K562 (cell line): ENCODE data around the gene ANP32B. TPM values are rescaled to one million over a fixed set of nuclear protein-coding genes. Genes with fewer than 3 reads are reported as not detected.

Experiments used
- BCOR ChIP-seq: fragments of 450-650 bp; IDR thresholded peaks from 2 replicates; pipeline ENCODE4 v1.6.1; 2016
- DPF2 ChIP-seq: fragments of 450-650 bp; IDR thresholded peaks from 2 replicates; pipeline ENCODE4 v1.6.1; 2016
- EHMT2 ChIP-seq: fragments of 450-650 bp; IDR thresholded peaks from 2 replicates; pipeline ENCODE4 v1.6.1; 2018; ENCODE audit warnings: antibody characterized with exemption
- HDAC1 ChIP-seq, 2 experiments: fragments of 450-650 bp; IDR thresholded peaks; 2 replicates each; pipeline ENCODE4 v1.6.1; 2016 to 2017; ENCODE audit warnings: inconsistent platforms in 1 of 2, mild to moderate bottlenecking in 1 of 2, moderate library complexity in 1 of 2
- HOMEZ ChIP-seq: fragments of 250-450 bp; sonication (Bioruptor Pico); IDR thresholded peaks from 2 replicates; pipeline ENCODE4 v1.4.0; 2020; ENCODE audit warnings: mild to moderate bottlenecking, moderate library complexity
- IRF1 ChIP-seq: sonication (generic); formaldehyde crosslinking; IDR thresholded peaks from 2 replicates; pipeline ENCODE4 v1.8.0; 2022; ENCODE audit warnings: missing genetic modification reagents, mild to moderate bottlenecking, borderline replicate concordance
- IRF2 ChIP-seq: sonication (generic); formaldehyde crosslinking; IDR thresholded peaks from 2 replicates; pipeline ENCODE4 v1.8.1; 2022; ENCODE audit warnings: mild to moderate bottlenecking, missing genetic modification reagents
- JUN ChIP-seq, 2 experiments: sonication (generic) in 1 of 2; formaldehyde crosslinking in 1 of 2; IDR thresholded peaks; 2 replicates each; pipeline versions ENCODE4 v1.6.1 to v1.8.0; 2012 to 2022; ENCODE audit warnings: borderline replicate concordance in 2 of 2, mild to moderate bottlenecking in 2 of 2, improper control_type of control experiment in 1 of 2, low read depth in 1 of 2, low read length in 1 of 2, missing genetic modification reagents in 1 of 2
- MEIS2 ChIP-seq: fragments of 450-650 bp; IDR thresholded peaks from 2 replicates; pipeline ENCODE4 v1.6.1; 2014; ENCODE audit warnings: mild to moderate bottlenecking; ENCODE audit not compliant: partially characterized antibody
- MNT ChIP-seq, 2 experiments: fragments of 450-650 bp; conservative IDR thresholded peaks; 2 replicates each; pipeline ENCODE4 v1.6.1; 2017; ENCODE audit warnings: mild to moderate bottlenecking in 2 of 2, moderate library complexity in 2 of 2
- MTA3 ChIP-seq: fragments of 450-650 bp; formaldehyde crosslinking; IDR thresholded peaks from 2 replicates; pipeline ENCODE4 v1.6.1; 2017; ENCODE audit warnings: mild to moderate bottlenecking, borderline replicate concordance
- MYC ChIP-seq, 2 experiments: fragments of 250-450 bp in 1 of 2; sonication (Bioruptor Pico) in 1 of 2; IDR thresholded peaks; 2 replicates each; pipeline versions ENCODE4 v1.5.1 to v1.6.1; 2012 to 2021; ENCODE audit warnings: low read depth in 2 of 2, borderline replicate concordance in 1 of 2, improper control_type of control experiment in 1 of 2, low read length in 1 of 2, mild to moderate bottlenecking in 1 of 2, moderate library complexity in 1 of 2
- NELFE ChIP-seq: IDR thresholded peaks from 2 replicates; pipeline ENCODE4 v1.6.1; 2011; ENCODE audit warnings: mild to moderate bottlenecking; ENCODE audit not compliant: insufficient read depth, insufficient read length
- NFIC ChIP-seq: fragments of 450-650 bp; IDR thresholded peaks from 2 replicates; pipeline ENCODE4 v1.6.1; 2017; ENCODE audit warnings: mild to moderate bottlenecking, inconsistent platforms
- NFRKB ChIP-seq: fragments of 450-650 bp; IDR thresholded peaks from 2 replicates; pipeline ENCODE4 v1.6.1; 2016; ENCODE audit warnings: low read depth
- POLR2AphosphoS5 ChIP-seq: IDR thresholded peaks from 2 replicates; pipeline ENCODE4 v1.6.1; 2011; ENCODE audit warnings: mild to moderate bottlenecking, low read depth, low read length, moderate library complexity; ENCODE audit not compliant: control insufficient read depth, insufficient read depth
- POLR3G ChIP-seq: IDR thresholded peaks from 2 replicates; pipeline ENCODE4 v1.6.1; 2011; ENCODE audit not compliant: insufficient read length, insufficient replicate concordance; ENCODE audit errors: extremely low read depth
- SMARCE1 ChIP-seq: fragments of 450-650 bp; IDR thresholded peaks from 2 replicates; pipeline ENCODE4 v1.7.1; 2016; ENCODE audit warnings: mild to moderate bottlenecking
- TARDBP ChIP-seq: fragments of 450-650 bp; IDR thresholded peaks from 2 replicates; pipeline ENCODE4 v1.6.1; 2016
- THRB ChIP-seq: fragments of 450-650 bp; formaldehyde crosslinking; conservative IDR thresholded peaks from 2 replicates; pipeline ENCODE4 v1.4.0; 2022; ENCODE audit warnings: mild to moderate bottlenecking, missing genetic modification characterization
- ZEB2 ChIP-seq: fragments of 450-650 bp; IDR thresholded peaks from 2 replicates; pipeline ENCODE4 v1.6.1; 2016
- ZNF408 ChIP-seq: fragments of 250-450 bp; sonication (Bioruptor Pico); IDR thresholded peaks from 2 replicates; pipeline ENCODE4 v1.4.0; 2020; ENCODE audit warnings: low read depth, mild to moderate bottlenecking, moderate library complexity
- polyA plus RNA-seq, 8 experiments: library from polyadenylated mRNA; depleted of rRNA in 4 of 8; stranded (reverse) in 5 of 8; unstranded in 3 of 8; fragments of >200 nt; fragmentation: Nextera tagmentation in 2 of 8; fragmentation: Illumina TruSeq in 1 of 8; extraction: Ambion mirVana in 2 of 8; extraction: Trizol in 1 of 8; gene quantifications; 2 replicates each; pipeline versions ENCODE4 v1.2.1 to v1.2.3, GENCODE V29; 2011 to 2014; ENCODE audit warnings: inconsistent platforms in 1 of 8, missing spikeins in 1 of 8
- total RNA-seq, 7 experiments: library from RNA; depleted of rRNA in 6 of 7; stranded (reverse); fragments of >200 nt in 6 of 7; fragmentation: Illumina TruSeq in 2 of 7; extraction: Trizol in 2 of 7; gene quantifications; 2 replicates each; pipeline versions ENCODE4 v1.2.1 to v1.2.3, GENCODE V29; 2011 to 2021; ENCODE audit warnings: low replicate concordance in 1 of 7

The ANP32B gene
- total and polyA plus RNA-seq, 9 of the 15 experiments (the other 6 are each of a cell fraction or from before 2014, with no cell fraction given), result 68.9 to 815 (median 141) TPM

- TF ChIP-seq MEIS2, result peak; percentile 36
- peak; percentile 79 to 87 for TF ChIP-seq MNT (conservative IDR thresholded peaks at IDR 0.05)
- no peak for TF ChIP-seq IRF1 (CRISPR knock-in tag)
- 0 out of 2 replicates have a peak, but pooled peaks have one; percentile 29 for TF ChIP-seq DPF2
- TF ChIP-seq THRB (CRISPR knock-in tag), result no peak
- TF ChIP-seq NFRKB, result peak; percentile 90
- no peak for TF ChIP-seq HOMEZ (CRISPR knock-in tag)
- peak; percentile 98 for TF ChIP-seq MYC (IDR thresholded peaks at IDR 0.05; ENCODE audit: low read depth, low read length)
- TF ChIP-seq MYC (CRISPR knock-in tag; IDR thresholded peaks at IDR 0.05; ENCODE audit: borderline replicate concordance, low read depth), result no peak; the same call in 1 of the 2 replicates
- TF ChIP-seq TARDBP, result no peak
- no peak for TF ChIP-seq IRF2 (CRISPR knock-in tag)
- no peak for TF ChIP-seq ZNF408 (CRISPR knock-in tag)
- TF ChIP-seq NELFE, result no peak
- TF ChIP-seq POLR2AphosphoS5, result peak; percentile 94
- TF ChIP-seq HDAC1 (IDR thresholded peaks at IDR 0.05), result peak in 1 of 2 experiments; percentile 77; a peak in 2 of 4 replicates
- TF ChIP-seq EHMT2, result peak; percentile 82; the same call in 1 of the 2 replicates
- TF ChIP-seq BCOR, result 0 out of 2 replicates have a peak, but pooled peaks have one; percentile 8
- no peak for TF ChIP-seq POLR3G
- TF ChIP-seq JUN (IDR thresholded peaks at IDR 0.05; ENCODE audit: borderline replicate concordance, low read depth, low read length), result peak; percentile 8; the same call in 1 of the 2 replicates
- TF ChIP-seq JUN (CRISPR knock-in tag; IDR thresholded peaks at IDR 0.05; ENCODE audit: borderline replicate concordance), result no peak
- peak; percentile 67; the same call in 1 of the 2 replicates for TF ChIP-seq NFIC
- TF ChIP-seq SMARCE1, result no peak
- TF ChIP-seq ZEB2, result 0 out of 2 replicates have a peak, but pooled peaks have one; percentile 38
- TF ChIP-seq MTA3, result peak; percentile 76
Observed at GRCh38 chr9:98045234-98046179, 62.4 kb downstream of the ANP32B start (continued).
